AG04449 (cell line): ENCODE results near the gene PIK3C2G.

Experiments used
- CTCF ChIA-PET: fragments of 350-600 bp; formaldehyde crosslinking; extraction: SDS; loops from one replicate; lab custom pipeline; 2021; ENCODE audit warnings: antibody characterized with exemption; lab: Yijun Ruan, JAX
- POLR2A ChIA-PET: fragments of 400-600, 350-600 bp; formaldehyde crosslinking; extraction: SDS; loops from one replicate; lab custom pipeline; 2020; ENCODE audit warnings: antibody characterized with exemption, inconsistent platforms; lab: Yijun Ruan, JAX
- DNase-seq: peaks from one replicate; pipeline ENCODE4 v3.0.0-alpha.2; 2010; ENCODE audit warnings: low read depth, low spot score
- H3K4me3 ChIP-seq: 2 replicates; pipeline ENCODE4 v1.5.1; 2011; ENCODE audit warnings: low read depth, mild to moderate bottlenecking, control low read depth, low read length
- TF ChIP-seq, protein P1 (sequence below): IDR thresholded peaks from one replicate; pipeline ENCODE4 v1.5.1; 2011; ENCODE audit warnings: mild to moderate bottlenecking, moderate library complexity, low read length, control low read depth, inconsistent platforms; ENCODE audit not compliant: insufficient read depth; ENCODE audit errors: missing control alignments

PIK3C2G gene

GRCh38 chr12:18424857-18425256 lies 163.5 kb downstream of the PIK3C2G start:
- TF ChIP-seq, protein P1, sequence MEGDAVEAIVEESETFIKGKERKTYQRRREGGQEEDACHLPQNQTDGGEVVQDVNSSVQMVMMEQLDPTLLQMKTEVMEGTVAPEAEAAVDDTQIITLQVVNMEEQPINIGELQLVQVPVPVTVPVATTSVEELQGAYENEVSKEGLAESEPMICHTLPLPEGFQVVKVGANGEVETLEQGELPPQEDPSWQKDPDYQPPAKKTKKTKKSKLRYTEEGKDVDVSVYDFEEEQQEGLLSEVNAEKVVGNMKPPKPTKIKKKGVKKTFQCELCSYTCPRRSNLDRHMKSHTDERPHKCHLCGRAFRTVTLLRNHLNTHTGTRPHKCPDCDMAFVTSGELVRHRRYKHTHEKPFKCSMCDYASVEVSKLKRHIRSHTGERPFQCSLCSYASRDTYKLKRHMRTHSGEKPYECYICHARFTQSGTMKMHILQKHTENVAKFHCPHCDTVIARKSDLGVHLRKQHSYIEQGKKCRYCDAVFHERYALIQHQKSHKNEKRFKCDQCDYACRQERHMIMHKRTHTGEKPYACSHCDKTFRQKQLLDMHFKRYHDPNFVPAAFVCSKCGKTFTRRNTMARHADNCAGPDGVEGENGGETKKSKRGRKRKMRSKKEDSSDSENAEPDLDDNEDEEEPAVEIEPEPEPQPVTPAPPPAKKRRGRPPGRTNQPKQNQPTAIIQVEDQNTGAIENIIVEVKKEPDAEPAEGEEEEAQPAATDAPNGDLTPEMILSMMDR: no peak
- POLR2A ChIA-PET: no interaction called here
- no peak overlapping the region for H3K4me3 ChIP-seq
- CTCF ChIA-PET: no interaction called here
- DNase-seq: no peak

- ChIA-PET CTCF (interaction anchor here (1.0 to 2.6 kb wide), 5 partner anchors 177 to 759 kb away, joined by 3 to 19 read pairs (median 7); no protein-coding TSS in a partner anchor), POLR2A (no interaction called here)
- DNase-seq: no peak
- TF ChIP-seq, protein P1: no peak
- no peak overlapping the region for H3K4me3 ChIP-seq
Measured at GRCh38 chr12:18427520-18427919, 166.2 kb downstream of the PIK3C2G start.

DNA sequence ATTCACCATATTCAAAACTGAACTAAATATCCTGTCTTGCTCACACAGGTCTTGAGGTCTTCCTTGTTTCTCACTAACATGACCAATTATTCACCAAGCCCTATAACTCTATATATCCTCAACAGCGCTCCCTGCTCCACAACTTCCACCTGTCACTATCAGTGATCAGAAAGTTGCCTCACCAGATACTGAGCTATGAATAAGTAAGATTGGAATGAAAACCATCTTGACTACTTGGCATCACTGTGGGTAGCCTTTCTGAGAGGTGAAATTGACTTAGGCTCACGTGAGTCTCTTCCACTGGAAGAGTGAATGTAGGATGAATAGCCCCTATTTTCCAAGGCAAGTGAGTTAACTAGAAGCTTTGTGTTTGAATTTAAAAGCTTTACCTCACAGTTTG lies 167.1 kb downstream of the PIK3C2G start:
- TF ChIP-seq, protein P1: no peak
- no peak overlapping the region for H3K4me3 ChIP-seq
- no peak for DNase-seq
- CTCF ChIA-PET: interaction anchor here (0.6 to 2.6 kb wide), 8 partner anchors 9 to 758 kb away, joined by 3 to 19 read pairs (median 6); no protein-coding TSS in a partner anchor
- POLR2A ChIA-PET: no interaction called here

- no peak for DNase-seq
- TF ChIP-seq, protein P1: no peak
- ChIA-PET CTCF (interaction anchor here (1.3 to 3.2 kb wide), 6 partner anchors 11 to 757 kb away, joined by 3 to 19 read pairs (median 8); no protein-coding TSS in a partner anchor), POLR2A (no interaction called here)
- no peak overlapping the region for H3K4me3 ChIP-seq
Measured at GRCh38 chr12:18429366-18429765, 168.0 kb downstream of the PIK3C2G start.

DNA sequence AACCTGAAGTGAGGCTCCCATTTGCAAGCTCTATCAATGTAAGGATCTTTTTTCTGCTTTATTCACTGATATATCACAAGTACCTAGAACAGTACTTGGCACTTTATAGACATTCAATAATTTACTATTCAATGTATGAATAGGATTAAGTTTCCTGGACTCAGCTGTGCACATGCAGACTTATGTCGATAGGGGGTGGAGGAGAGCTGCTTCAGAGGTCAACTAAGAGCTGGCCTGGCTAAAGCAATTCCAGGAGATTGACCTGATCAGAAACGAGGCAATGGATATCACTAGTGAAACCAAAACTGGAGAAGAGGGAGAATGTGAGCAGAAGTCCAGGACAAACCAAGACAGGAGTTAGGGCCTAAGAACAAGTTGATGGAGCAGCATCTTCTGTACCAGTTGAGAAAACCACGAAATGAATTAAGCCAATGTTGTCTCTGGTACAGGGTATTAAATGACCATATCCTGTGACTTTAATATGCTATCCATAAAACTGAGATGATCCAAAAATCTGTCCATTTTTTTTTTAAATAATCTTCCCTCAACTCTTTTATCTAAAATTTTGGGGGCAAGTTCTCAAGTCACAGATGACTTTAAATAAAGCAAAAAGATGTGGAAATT lies 169.2 kb downstream of the PIK3C2G start:
- ChIA-PET CTCF (interaction anchor here (0.6 to 3.8 kb wide), 22 partner anchors 8 to 792 kb away, joined by 3 to 32 read pairs (median 4); no protein-coding TSS in a partner anchor), POLR2A (no interaction called here)
- peak; percentile 19 for DNase-seq
- TF ChIP-seq, protein P1: peak; percentile 77
- no peak overlapping the region for H3K4me3 ChIP-seq

- ChIA-PET CTCF (interaction anchor here (0.6 to 3.8 kb wide), 9 partner anchors 9 to 1915 kb away, joined by 3 to 32 read pairs (median 8); no protein-coding TSS in a partner anchor), POLR2A (no interaction called here)
- no peak overlapping the region for H3K4me3 ChIP-seq
- TF ChIP-seq, protein P1: no peak
- no peak for DNase-seq
Measured at GRCh38 chr12:18431771-18432170, 170.5 kb downstream of the PIK3C2G start.
